ENCODE measurements around the gene ARVCF. TPM values are rescaled to one million over a fixed set of nuclear protein-coding genes. Genes with fewer than 3 reads are reported as not detected.

Gene ARVCF
- total and polyA plus RNA-seq, 9 of the 15 experiments (the other 6 are each of a cell fraction or from before 2014, with no cell fraction given): 0.03 to 97.4 (median 15.6) TPM

- in situ Hi-C loops (cut with MboI): no loop called here
- H3K4me2 ChIP-seq (ENCODE audit: insufficient read depth, low read length): no peak overlapping the region
- H3K9me3 ChIP-seq (replicated peaks; ENCODE audit: control insufficient read depth, insufficient read depth, low read depth, low read length): no peaks in the 10 kb centered on the region
- no TSS peak for BruUV-seq (replicated peaks)
- peaks cover 24 to 71% of the 10 kb centered on the region in 2 experiments for H3K4me1 ChIP-seq (replicated peaks in 1 of 2; ENCODE audit: control insufficient read depth in 2 of 2, insufficient read depth in 2 of 2, low read length in 2 of 2)
- no peak overlapping the region for H2AFZ ChIP-seq (ENCODE audit: low read depth, low read length)
- H3K27me3 ChIP-seq (ENCODE audit: control insufficient read depth in 2 of 2, insufficient read depth in 2 of 2, low read length in 2 of 2): no peaks in the 10 kb centered on the region
- ATAC-seq (no peak), DNase-seq (ENCODE audit: extremely low read depth in 1 of 4, low spot score in 3 of 4) (no peak), FAIRE-seq (no peak)
- peaks cover 11% of the 10 kb centered on the region for H3K9me1 ChIP-seq (ENCODE audit: control insufficient read depth, insufficient read depth, low read length)
- intact Hi-C loops (cut with micrococcal nuclease): no loop called here
- no peak overlapping the region for H3K4me3 ChIP-seq
- H3K79me2 ChIP-seq (ENCODE audit: control insufficient read depth, insufficient read depth, low read length): no peaks in the 10 kb centered on the region
- no peak overlapping the region for H3K27ac ChIP-seq (ENCODE audit: extremely low read depth, low read depth, low read length)
- WGBS (ENCODE audit: insufficient coverage, low coverage, missing lambda C conversion rate): 43% methylated on average over 6 of the region's 6 CpGs
- peaks cover 61% of the 10 kb centered on the region; the same call in 1 of the 2 replicates for H4K20me1 ChIP-seq (replicated peaks; ENCODE audit: control insufficient read depth, insufficient read depth, low read length)
- ChIA-PET CTCF (ENCODE audit: low intra/inter-chr PET ratio) (no interaction called here), POLR2A (interaction anchor here (0.6 to 1.5 kb wide), 3 partner anchors 11 to 136 kb away, joined by 3 to 4 read pairs (median 3); no protein-coding TSS in a partner anchor)
- H3K36me3 ChIP-seq (ENCODE audit: control insufficient read depth, insufficient read depth, low read length): no peaks in the 10 kb centered on the region
- H3K9ac ChIP-seq (ENCODE audit: insufficient read depth in 1 of 2, low read depth in 2 of 2, low read length in 2 of 2): peak overlapping the region in 1 of 2 experiments; percentile 67; a peak in 2 of 4 replicates
- no peak for TF ChIP-seq FOS (IDR thresholded peaks at IDR 0.05; ENCODE audit: extremely low read depth, insufficient read length)
- no peak for TF ChIP-seq MNT (conservative IDR thresholded peaks at IDR 0.05)
- TF ChIP-seq NR2C2 (CRISPR knock-in tag; IDR thresholded peaks at IDR 0.05): no peak
- TF ChIP-seq NR2C2 (tag; IDR thresholded peaks at IDR 0.05): no peak
- TF ChIP-seq, protein P1, sequence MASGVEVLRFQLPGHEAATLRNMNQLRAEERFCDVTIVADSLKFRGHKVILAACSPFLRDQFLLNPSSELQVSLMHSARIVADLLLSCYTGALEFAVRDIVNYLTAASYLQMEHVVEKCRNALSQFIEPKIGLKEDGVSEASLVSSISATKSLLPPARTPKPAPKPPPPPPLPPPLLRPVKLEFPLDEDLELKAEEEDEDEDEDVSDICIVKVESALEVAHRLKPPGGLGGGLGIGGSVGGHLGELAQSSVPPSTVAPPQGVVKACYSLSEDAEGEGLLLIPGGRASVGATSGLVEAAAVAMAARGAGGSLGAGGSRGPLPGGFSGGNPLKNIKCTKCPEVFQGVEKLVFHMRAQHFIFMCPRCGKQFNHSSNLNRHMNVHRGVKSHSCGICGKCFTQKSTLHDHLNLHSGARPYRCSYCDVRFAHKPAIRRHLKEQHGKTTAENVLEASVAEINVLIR (CRISPR knock-in tag; IDR thresholded peaks at IDR 0.05): no peak
- no peak for TF ChIP-seq MAFG (tag; conservative IDR thresholded peaks at IDR 0.05)
- TF ChIP-seq NR4A1 (CRISPR knock-in tag; IDR thresholded peaks at IDR 0.05): peak; percentile 74
- no peak for TF ChIP-seq NR4A1 (tag; IDR thresholded peaks at IDR 0.05)
- no peak for TF ChIP-seq ZNF239 (CRISPR knock-in tag; IDR thresholded peaks at IDR 0.05)
- TF ChIP-seq, protein P2, sequence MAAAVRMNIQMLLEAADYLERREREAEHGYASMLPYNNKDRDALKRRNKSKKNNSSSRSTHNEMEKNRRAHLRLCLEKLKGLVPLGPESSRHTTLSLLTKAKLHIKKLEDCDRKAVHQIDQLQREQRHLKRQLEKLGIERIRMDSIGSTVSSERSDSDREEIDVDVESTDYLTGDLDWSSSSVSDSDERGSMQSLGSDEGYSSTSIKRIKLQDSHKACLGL (CRISPR knock-in tag; IDR thresholded peaks at IDR 0.05; ENCODE audit: borderline replicate concordance, poor library complexity, severe bottlenecking): no peak
- no peak for TF ChIP-seq CSDE1 (IDR thresholded peaks at IDR 0.05)
- TF ChIP-seq ZNF146 (CRISPR knock-in tag; IDR thresholded peaks at IDR 0.05; ENCODE audit: unreplicated experiment): no peak
- no peak for TF ChIP-seq ARID1B (IDR thresholded peaks at IDR 0.05)
- TF ChIP-seq, protein P3, sequence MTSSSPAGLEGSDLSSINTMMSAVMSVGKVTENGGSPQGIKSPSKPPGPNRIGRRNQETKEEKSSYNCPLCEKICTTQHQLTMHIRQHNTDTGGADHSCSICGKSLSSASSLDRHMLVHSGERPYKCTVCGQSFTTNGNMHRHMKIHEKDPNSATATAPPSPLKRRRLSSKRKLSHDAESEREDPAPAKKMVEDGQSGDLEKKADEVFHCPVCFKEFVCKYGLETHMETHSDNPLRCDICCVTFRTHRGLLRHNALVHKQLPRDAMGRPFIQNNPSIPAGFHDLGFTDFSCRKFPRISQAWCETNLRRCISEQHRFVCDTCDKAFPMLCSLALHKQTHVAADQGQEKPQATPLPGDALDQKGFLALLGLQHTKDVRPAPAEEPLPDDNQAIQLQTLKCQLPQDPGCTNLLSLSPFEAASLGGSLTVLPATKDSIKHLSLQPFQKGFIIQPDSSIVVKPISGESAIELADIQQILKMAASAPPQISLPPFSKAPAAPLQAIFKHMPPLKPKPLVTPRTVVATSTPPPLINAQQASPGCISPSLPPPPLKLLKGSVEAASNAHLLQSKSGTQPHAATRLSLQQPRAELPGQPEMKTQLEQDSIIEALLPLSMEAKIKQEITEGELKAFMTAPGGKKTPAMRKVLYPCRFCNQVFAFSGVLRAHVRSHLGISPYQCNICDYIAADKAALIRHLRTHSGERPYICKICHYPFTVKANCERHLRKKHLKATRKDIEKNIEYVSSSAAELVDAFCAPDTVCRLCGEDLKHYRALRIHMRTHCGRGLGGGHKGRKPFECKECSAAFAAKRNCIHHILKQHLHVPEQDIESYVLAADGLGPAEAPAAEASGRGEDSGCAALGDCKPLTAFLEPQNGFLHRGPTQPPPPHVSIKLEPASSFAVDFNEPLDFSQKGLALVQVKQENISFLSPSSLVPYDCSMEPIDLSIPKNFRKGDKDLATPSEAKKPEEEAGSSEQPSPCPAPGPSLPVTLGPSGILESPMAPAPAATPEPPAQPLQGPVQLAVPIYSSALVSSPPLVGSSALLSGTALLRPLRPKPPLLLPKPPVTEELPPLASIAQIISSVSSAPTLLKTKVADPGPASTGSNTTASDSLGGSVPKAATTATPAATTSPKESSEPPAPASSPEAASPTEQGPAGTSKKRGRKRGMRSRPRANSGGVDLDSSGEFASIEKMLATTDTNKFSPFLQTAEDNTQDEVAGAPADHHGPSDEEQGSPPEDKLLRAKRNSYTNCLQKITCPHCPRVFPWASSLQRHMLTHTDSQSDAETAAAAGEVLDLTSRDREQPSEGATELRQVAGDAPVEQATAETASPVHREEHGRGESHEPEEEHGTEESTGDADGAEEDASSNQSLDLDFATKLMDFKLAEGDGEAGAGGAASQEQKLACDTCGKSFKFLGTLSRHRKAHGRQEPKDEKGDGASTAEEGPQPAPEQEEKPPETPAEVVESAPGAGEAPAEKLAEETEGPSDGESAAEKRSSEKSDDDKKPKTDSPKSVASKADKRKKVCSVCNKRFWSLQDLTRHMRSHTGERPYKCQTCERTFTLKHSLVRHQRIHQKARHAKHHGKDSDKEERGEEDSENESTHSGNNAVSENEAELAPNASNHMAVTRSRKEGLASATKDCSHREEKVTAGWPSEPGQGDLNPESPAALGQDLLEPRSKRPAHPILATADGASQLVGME (CRISPR knock-in tag; IDR thresholded peaks at IDR 0.05): no peak
- no peak for TF ChIP-seq EP400 (IDR thresholded peaks at IDR 0.05)
These were observed 23.7 kb downstream of the ARVCF start for GRCh38 chr22:19992921-19993355.

All from K562 (cell line).